ENCODE measurements around the gene PI4K2B. TPM values are rescaled to one million over a fixed set of nuclear protein-coding genes. Genes with fewer than 3 reads are reported as not detected.
"Not testable (repeated sequence)": the region's sequence is repeated elsewhere in the genome, so short reads cannot be mapped to it uniquely, and the experiment has no call there.

Gene PI4K2B
- total RNA-seq, 1 experiment from 2014 or later: 13.3 TPM

GRCh38 chr4:25245181-25245580 lies 11.3 kb downstream of the PI4K2B start:
- Histone ChIP-seq H3K27me3 (ENCODE audit: low read length) (no peaks in the 10 kb centered on the region), H3K79me2 (ENCODE audit: low read length) (peaks cover 10% of the 10 kb centered on the region), H3K27ac (ENCODE audit: low read length) (no peak overlapping the region), H3K9ac (ENCODE audit: low read length) (no peak overlapping the region), H3K9me3 (ENCODE audit: low read length) (no peaks in the 10 kb centered on the region), H3K36me3 (ENCODE audit: low read depth, low read length) (no peaks in the 10 kb centered on the region), H4K20me1 (ENCODE audit: low read length) (no peaks in the 10 kb centered on the region), H3K4me2 (ENCODE audit: low read length) (no peak overlapping the region), H3K4me3 (ENCODE audit: low read length) (no peak overlapping the region), H3K9me2 (replicated peaks; ENCODE audit: low read length) (no peaks in the 10 kb centered on the region), H2AFZ (ENCODE audit: low read length) (no peak overlapping the region), H3F3A (ENCODE audit: low read length, unreplicated experiment) (no peaks in the 10 kb centered on the region), H3K4me1 (ENCODE audit: insufficient read depth, low read length) (no peaks in the 10 kb centered on the region)
- ChIA-PET POLR2A (ENCODE audit: unreplicated experiment) (no interaction called here), CTCF (no interaction called here)
- DNase-seq: no peak
- TF ChIP-seq, protein P1, sequence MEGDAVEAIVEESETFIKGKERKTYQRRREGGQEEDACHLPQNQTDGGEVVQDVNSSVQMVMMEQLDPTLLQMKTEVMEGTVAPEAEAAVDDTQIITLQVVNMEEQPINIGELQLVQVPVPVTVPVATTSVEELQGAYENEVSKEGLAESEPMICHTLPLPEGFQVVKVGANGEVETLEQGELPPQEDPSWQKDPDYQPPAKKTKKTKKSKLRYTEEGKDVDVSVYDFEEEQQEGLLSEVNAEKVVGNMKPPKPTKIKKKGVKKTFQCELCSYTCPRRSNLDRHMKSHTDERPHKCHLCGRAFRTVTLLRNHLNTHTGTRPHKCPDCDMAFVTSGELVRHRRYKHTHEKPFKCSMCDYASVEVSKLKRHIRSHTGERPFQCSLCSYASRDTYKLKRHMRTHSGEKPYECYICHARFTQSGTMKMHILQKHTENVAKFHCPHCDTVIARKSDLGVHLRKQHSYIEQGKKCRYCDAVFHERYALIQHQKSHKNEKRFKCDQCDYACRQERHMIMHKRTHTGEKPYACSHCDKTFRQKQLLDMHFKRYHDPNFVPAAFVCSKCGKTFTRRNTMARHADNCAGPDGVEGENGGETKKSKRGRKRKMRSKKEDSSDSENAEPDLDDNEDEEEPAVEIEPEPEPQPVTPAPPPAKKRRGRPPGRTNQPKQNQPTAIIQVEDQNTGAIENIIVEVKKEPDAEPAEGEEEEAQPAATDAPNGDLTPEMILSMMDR (conservative IDR thresholded peaks at IDR 0.05; ENCODE audit: low read depth, low read length): no peak
- no peak for TF ChIP-seq EZH2 (IDR thresholded peaks at IDR 0.05; ENCODE audit: low read length, unreplicated experiment)
- TF ChIP-seq EZH2phosphoT487 (IDR thresholded peaks at IDR 0.05; ENCODE audit: borderline replicate concordance, low read length): no peak
- ATAC-seq: no peak
- intact Hi-C loops (cut with micrococcal nuclease): no loop called here
- BruUV-seq (replicated peaks): no TSS peak

GRCh38 chr4:25246680-25247611 lies 13.1 kb downstream of the PI4K2B start:
- no peaks in the 10 kb centered on the region for H3K9me3 ChIP-seq (ENCODE audit: low read length)
- H4K20me1 ChIP-seq (ENCODE audit: low read length): no peaks in the 10 kb centered on the region
- DNase-seq (no peak), ATAC-seq (no peak)
- H3K4me1 ChIP-seq (ENCODE audit: insufficient read depth, low read length): no peaks in the 10 kb centered on the region
- no peaks in the 10 kb centered on the region for H3K36me3 ChIP-seq (ENCODE audit: low read depth, low read length)
- intact Hi-C loops (cut with micrococcal nuclease): no loop called here
- H3K9me2 ChIP-seq (replicated peaks; ENCODE audit: low read length): no peaks in the 10 kb centered on the region
- H3K4me3 ChIP-seq (ENCODE audit: low read length): no peak overlapping the region
- H2AFZ ChIP-seq (ENCODE audit: low read length): no peak overlapping the region
- peaks cover 19% of the 10 kb centered on the region for H3K79me2 ChIP-seq (ENCODE audit: low read length)
- TF ChIP-seq EZH2 (IDR thresholded peaks at IDR 0.05; ENCODE audit: low read length, unreplicated experiment) (no peak), EZH2phosphoT487 (IDR thresholded peaks at IDR 0.05; ENCODE audit: borderline replicate concordance, low read length) (no peak)
- TF ChIP-seq, protein P1 (conservative IDR thresholded peaks at IDR 0.05; ENCODE audit: low read depth, low read length): no peak
- H3K4me2 ChIP-seq (ENCODE audit: low read length): no peak overlapping the region
- CTCF ChIA-PET: no interaction called here
- POLR2A ChIA-PET (ENCODE audit: unreplicated experiment): no interaction called here
- H3K9ac ChIP-seq (ENCODE audit: low read length): no peak overlapping the region
- no peak overlapping the region for H3K27ac ChIP-seq (ENCODE audit: low read length)
- no peaks in the 10 kb centered on the region for H3K27me3 ChIP-seq (ENCODE audit: low read length)
- no TSS peak for BruUV-seq (replicated peaks)
- no peaks in the 10 kb centered on the region for H3F3A ChIP-seq (ENCODE audit: low read length, unreplicated experiment)

GRCh38 chr4:25248875-25249274 lies 15.0 kb downstream of the PI4K2B start:
- POLR2A ChIA-PET (ENCODE audit: unreplicated experiment); H3K4me1 ChIP-seq (ENCODE audit: insufficient read depth, low read length); DNase-seq; CTCF ChIA-PET; H3K9me2 ChIP-seq (replicated peaks; ENCODE audit: low read length); H3K9me3 ChIP-seq (ENCODE audit: low read length); H3K27me3 ChIP-seq (ENCODE audit: low read length); H2AFZ ChIP-seq (ENCODE audit: low read length); H3F3A ChIP-seq (ENCODE audit: low read length, unreplicated experiment); H4K20me1 ChIP-seq (ENCODE audit: low read length); intact Hi-C loops (cut with micrococcal nuclease); H3K27ac ChIP-seq (ENCODE audit: low read length); H3K4me2 ChIP-seq (ENCODE audit: low read length); BruUV-seq (replicated peaks); H3K36me3 ChIP-seq (ENCODE audit: low read depth, low read length); ATAC-seq; H3K4me3 ChIP-seq (ENCODE audit: low read length); H3K9ac ChIP-seq (ENCODE audit: low read length): not testable (repeated sequence)
- H3K79me2 ChIP-seq (ENCODE audit: low read length): peaks cover 25% of the 10 kb centered on the region

DNA sequence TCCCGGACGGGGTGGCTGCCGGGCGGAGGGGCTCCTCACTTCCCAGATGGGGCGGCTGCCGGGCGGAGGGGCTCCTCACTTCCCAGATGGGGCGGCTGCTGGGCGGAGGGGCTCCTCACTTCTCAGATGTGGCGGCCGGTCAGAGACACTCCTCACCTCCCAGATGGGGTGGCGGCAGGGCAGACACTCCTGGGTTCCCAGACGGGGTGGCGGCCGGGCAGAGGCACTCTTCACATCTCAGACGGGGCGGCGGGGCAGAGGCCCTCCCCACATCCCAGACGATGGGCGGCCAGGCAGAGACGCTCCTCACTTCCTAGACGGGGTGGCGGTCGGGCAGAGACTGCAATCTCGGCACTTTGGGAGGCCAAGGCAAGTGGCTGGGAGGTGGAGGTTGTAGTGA lies 15.7 kb downstream of the PI4K2B start:
- H2AFZ ChIP-seq (ENCODE audit: low read length); H3K9me3 ChIP-seq (ENCODE audit: low read length); H3K4me1 ChIP-seq (ENCODE audit: insufficient read depth, low read length); H3K27me3 ChIP-seq (ENCODE audit: low read length); intact Hi-C loops (cut with micrococcal nuclease); ATAC-seq; H3K27ac ChIP-seq (ENCODE audit: low read length); H3K4me2 ChIP-seq (ENCODE audit: low read length); H3F3A ChIP-seq (ENCODE audit: low read length, unreplicated experiment); H3K36me3 ChIP-seq (ENCODE audit: low read depth, low read length); H3K4me3 ChIP-seq (ENCODE audit: low read length); H4K20me1 ChIP-seq (ENCODE audit: low read length); DNase-seq; POLR2A ChIA-PET (ENCODE audit: unreplicated experiment); H3K9ac ChIP-seq (ENCODE audit: low read length); BruUV-seq (replicated peaks); CTCF ChIA-PET; H3K9me2 ChIP-seq (replicated peaks; ENCODE audit: low read length): not testable (repeated sequence)
- peaks cover 28% of the 10 kb centered on the region for H3K79me2 ChIP-seq (ENCODE audit: low read length)
